ENCODE results near the gene DTX1.

DTX1 gene

GRCh38 chr12:113065126-113066007 lies 8.8 kb downstream of the DTX1 start:
- no peak for TF ChIP-seq CTCF (IDR thresholded peaks at IDR 0.05; ENCODE audit: insufficient read depth, low read depth, low read length, missing control alignments)
- peak; percentile 20 for DNase-seq (ENCODE audit: low read depth)
- H3K4me3 ChIP-seq (ENCODE audit: low read length) = no peak overlapping the region

GRCh38 chr12:113066813-113067400 lies 10.4 kb downstream of the DTX1 start:
- H3K4me3 ChIP-seq (ENCODE audit: low read length) = no peak overlapping the region
- no peak for TF ChIP-seq CTCF (IDR thresholded peaks at IDR 0.05; ENCODE audit: insufficient read depth, low read depth, low read length, missing control alignments)
- DNase-seq (ENCODE audit: low read depth) = no peak

- no peak overlapping the region for H3K4me3 ChIP-seq (ENCODE audit: low read length)
- no peak for TF ChIP-seq CTCF (IDR thresholded peaks at IDR 0.05; ENCODE audit: insufficient read depth, low read depth, low read length, missing control alignments)
- DNase-seq (ENCODE audit: low read depth) = no peak
Measured at GRCh38 chr12:113067987-113068935, 11.7 kb downstream of the DTX1 start.

- no peak overlapping the region for H3K4me3 ChIP-seq (ENCODE audit: low read length)
- TF ChIP-seq CTCF (IDR thresholded peaks at IDR 0.05; ENCODE audit: insufficient read depth, low read depth, low read length, missing control alignments) = no peak
- DNase-seq (ENCODE audit: low read depth) = no peak
Measured at GRCh38 chr12:113069149-113069548, 12.6 kb downstream of the DTX1 start.

GRCh38 chr12:113069751-113070116 lies 13.2 kb downstream of the DTX1 start:
- no peak for TF ChIP-seq CTCF (IDR thresholded peaks at IDR 0.05; ENCODE audit: insufficient read depth, low read depth, low read length, missing control alignments)
- DNase-seq (ENCODE audit: low read depth) = no peak
- no peak overlapping the region for H3K4me3 ChIP-seq (ENCODE audit: low read length)

GRCh38 chr12:113070117-113070906 lies 13.8 kb downstream of the DTX1 start:
- H3K4me3 ChIP-seq (ENCODE audit: low read length) = no peak overlapping the region
- no peak for TF ChIP-seq CTCF (IDR thresholded peaks at IDR 0.05; ENCODE audit: insufficient read depth, low read depth, low read length, missing control alignments)
- no peak for DNase-seq (ENCODE audit: low read depth)

Measured in epithelial cell of esophagus (primary cell).